Nephron (organoid): ENCODE measurements around the gene NELFA.

Source experiments
- H3K27ac Mint-ChIP-seq, 3 experiments: 2 replicates each; pipeline ENCODE4 v1.8.0; 2020; ENCODE audit warnings: mixed read lengths in 3 of 3, mild to moderate bottlenecking in 2 of 3, moderate library complexity in 1 of 3
- H3K27me3 Mint-ChIP-seq: 2 replicates; pipeline ENCODE4 v1.8.0; 2021; ENCODE audit warnings: low read depth, mild to moderate bottlenecking, moderate library complexity, mixed read lengths
- H3K36me3 Mint-ChIP-seq: 2 replicates; pipeline ENCODE4 v1.8.0; 2020; ENCODE audit warnings: low read depth, mixed read lengths
- H3K4me1 Mint-ChIP-seq: 2 replicates; pipeline ENCODE4 v1.8.0; 2020; ENCODE audit warnings: mixed read lengths
- H3K4me3 Mint-ChIP-seq, 3 experiments: 2 replicates each; pipeline ENCODE4 v1.8.0; 2020; ENCODE audit warnings: mild to moderate bottlenecking in 3 of 3, mixed read lengths in 3 of 3, moderate library complexity in 2 of 3
- H3K9me3 Mint-ChIP-seq: 2 replicates; pipeline ENCODE4 v1.8.0; 2020; ENCODE audit warnings: mixed read lengths
- CTCF ChIP-seq, 3 experiments: fragments of 200-600 bp; sonication (generic); IDR thresholded peaks; one replicate each; pipeline ENCODE4 v1.5.0; 2021; ENCODE audit warnings: antibody characterized with exemption in 3 of 3; ENCODE audit not compliant: unreplicated experiment in 3 of 3

NELFA gene

GRCh38 chr4:1956631-1957030 is 52.1 kb downstream of the NELFA start:
- Mint-ChIP-seq H3K27ac (no peak overlapping the region), H3K36me3 (peaks cover 66% of the 10 kb centered on the region), H3K9me3 (no peaks in the 10 kb centered on the region), H3K27me3 (no peaks in the 10 kb centered on the region), H3K4me1 (no peaks in the 10 kb centered on the region), H3K4me3 (no peak overlapping the region)
- no peak for TF ChIP-seq CTCF (IDR thresholded peaks at IDR 0.05; ENCODE audit: unreplicated experiment in 3 of 3)

- Mint-ChIP-seq H3K27me3 (no peaks in the 10 kb centered on the region), H3K9me3 (no peaks in the 10 kb centered on the region)
- no peak for TF ChIP-seq CTCF (IDR thresholded peaks at IDR 0.05; ENCODE audit: unreplicated experiment in 3 of 3)
Observed at GRCh38 chr4:1953335-1953734, 55.4 kb downstream of the NELFA start.

GRCh38 chr4:1952719-1953118 is 56.1 kb downstream of the NELFA start:
- TF ChIP-seq CTCF (IDR thresholded peaks at IDR 0.05; ENCODE audit: unreplicated experiment in 3 of 3): no peak
- Mint-ChIP-seq H3K4me1 (no peaks in the 10 kb centered on the region), H3K9me3 (no peaks in the 10 kb centered on the region), H3K27me3 (no peaks in the 10 kb centered on the region), H3K4me3 (no peak overlapping the region), H3K27ac (no peak overlapping the region), H3K36me3 (peaks cover 46% of the 10 kb centered on the region)

More at GRCh38 chr4:1953335-1953734, 55.4 kb downstream of the NELFA start:
- Mint-ChIP-seq H3K36me3 (peaks cover 47% of the 10 kb centered on the region), H3K4me3 (no peak overlapping the region), H3K27ac (no peak overlapping the region), H3K4me1 (no peaks in the 10 kb centered on the region)

GRCh38 chr4:1952058-1952700 is 56.6 kb downstream of the NELFA start:
- H3K27ac Mint-ChIP-seq: no peak overlapping the region
- no peak for TF ChIP-seq CTCF (IDR thresholded peaks at IDR 0.05; ENCODE audit: unreplicated experiment in 3 of 3)

GRCh38 chr4:1950369-1950768 is 58.4 kb downstream of the NELFA start:
- H3K27me3 Mint-ChIP-seq: no peaks in the 10 kb centered on the region
- peaks cover 35% of the 10 kb centered on the region for H3K36me3 Mint-ChIP-seq
- H3K4me1 Mint-ChIP-seq: no peaks in the 10 kb centered on the region
- no peak overlapping the region for H3K4me3 Mint-ChIP-seq
- peak overlapping the region in 1 of 3 experiments; percentile 52 for H3K27ac Mint-ChIP-seq
- no peaks in the 10 kb centered on the region for H3K9me3 Mint-ChIP-seq
- TF ChIP-seq CTCF (IDR thresholded peaks at IDR 0.05; ENCODE audit: unreplicated experiment in 3 of 3): no peak

More at GRCh38 chr4:1952058-1952700, 56.6 kb downstream of the NELFA start:
- Mint-ChIP-seq H3K4me3 (no peak overlapping the region), H3K27me3 (no peaks in the 10 kb centered on the region), H3K4me1 (no peaks in the 10 kb centered on the region), H3K36me3 (peaks cover 45% of the 10 kb centered on the region), H3K9me3 (no peaks in the 10 kb centered on the region)

GRCh38 chr4:1948892-1949436 is 59.8 kb downstream of the NELFA start:
- no peaks in the 10 kb centered on the region for H3K4me1 Mint-ChIP-seq
- peaks cover 23% of the 10 kb centered on the region for H3K36me3 Mint-ChIP-seq
- no peak overlapping the region for H3K4me3 Mint-ChIP-seq
- no peak for TF ChIP-seq CTCF (IDR thresholded peaks at IDR 0.05; ENCODE audit: unreplicated experiment in 3 of 3)
- no peaks in the 10 kb centered on the region for H3K9me3 Mint-ChIP-seq
- no peak overlapping the region for H3K27ac Mint-ChIP-seq
- no peaks in the 10 kb centered on the region for H3K27me3 Mint-ChIP-seq
